ENCODE data around the gene HEATR9.
A peak's percentile ranks its signal among the peaks of the same experiment; 100 is the strongest.

Gene HEATR9

GRCh38 chr17:35856603-35857002 is 12.1 kb downstream of the HEATR9 start:
- no peak for DNase-seq

- DNase-seq, result no peak
Observed at GRCh38 chr17:35855965-35856364, 12.7 kb downstream of the HEATR9 start.

- DNase-seq, result no peak
Observed at GRCh38 chr17:35849469-35850348, 19.0 kb downstream of the HEATR9 start.

GRCh38 chr17:35847633-35848373 is 20.9 kb downstream of the HEATR9 start:
- no peak for DNase-seq

GRCh38 chr17:35847006-35847405 is 21.7 kb downstream of the HEATR9 start:
- no peak for DNase-seq

GRCh38 chr17:35846055-35846809 is 22.5 kb downstream of the HEATR9 start:
- no peak for DNase-seq

GRCh38 chr17:35844547-35844946 is 24.1 kb downstream of the HEATR9 start:
- DNase-seq, result no peak

- no peak for DNase-seq
Observed at GRCh38 chr17:35843698-35844097, 25.0 kb downstream of the HEATR9 start.

GRCh38 chr17:35842239-35842638 is 26.5 kb downstream of the HEATR9 start:
- DNase-seq, result no peak

GRCh38 chr17:35841505-35841904 is 27.2 kb downstream of the HEATR9 start:
- no peak for DNase-seq

GRCh38 chr17:35841101-35841500 is 27.6 kb downstream of the HEATR9 start:
- DNase-seq, result no peak

GRCh38 chr17:35825206-35825605 is 43.5 kb downstream of the HEATR9 start:
- DNase-seq, result no peak

- no peak for DNase-seq
Observed at GRCh38 chr17:35821308-35821707, 47.4 kb downstream of the HEATR9 start.

- DNase-seq, result no peak
Observed at GRCh38 chr17:35819455-35819854, 49.2 kb downstream of the HEATR9 start.

GRCh38 chr17:35817196-35817595 is 51.5 kb downstream of the HEATR9 start:
- no peak for DNase-seq

- no peak for DNase-seq
Observed at GRCh38 chr17:35816723-35817122, 52.0 kb downstream of the HEATR9 start.

- DNase-seq, result no peak
Observed at GRCh38 chr17:35812456-35812855, 56.2 kb downstream of the HEATR9 start.

- DNase-seq, result no peak
Observed at GRCh38 chr17:35811759-35812158, 56.9 kb downstream of the HEATR9 start.

GRCh38 chr17:35809855-35810461 is 58.7 kb downstream of the HEATR9 start:
- no peak for DNase-seq

- DNase-seq, result peak; percentile 98
Observed at GRCh38 chr17:35808962-35809854, 59.5 kb downstream of the HEATR9 start, which contains the start of gene TAF15. Gene TAF15 (plus strand): TSS chr17:35809484. CDS start chr17:35809570, 86 bp downstream.

GRCh38 chr17:35808240-35808961 is 60.3 kb downstream of the HEATR9 start:
- DNase-seq, result no peak
